A549 (cell line): ENCODE data around the gene EXOC4.

ENCODE experiments used
- CBX2 ChIP-seq: fragments of 200-600 bp; sonication (generic); IDR thresholded peaks from 2 replicates; pipeline ENCODE4 v1.6.1; 2016; ENCODE audit warnings: low read depth, mild to moderate bottlenecking, borderline replicate concordance
- CHD2 ChIP-seq: fragments of 150-350 bp; IDR thresholded peaks from 2 replicates; pipeline ENCODE4 v1.6.1; 2014; ENCODE audit warnings: low read length; ENCODE audit not compliant: partially characterized antibody
- CTCF ChIP-seq: fragments of >200 bp; sonication (Bioruptor Twin); formaldehyde crosslinking; IDR thresholded peaks from 3 replicates; pipeline ENCODE4 v1.5.1; 2016
- KDM1A ChIP-seq: fragments of 200-600 bp; sonication (generic); IDR thresholded peaks from 2 replicates; pipeline ENCODE4 v1.6.1; 2016; ENCODE audit warnings: low read depth, mild to moderate bottlenecking
- MAFK ChIP-seq: fragments of 450-650 bp; IDR thresholded peaks from 2 replicates; pipeline ENCODE4 v1.6.1; 2014; ENCODE audit not compliant: partially characterized antibody
- MAX ChIP-seq: IDR thresholded peaks from 2 replicates; pipeline ENCODE4 v1.6.1; 2012
- MAZ ChIP-seq: fragments of 150-350 bp; IDR thresholded peaks from 2 replicates; pipeline ENCODE4 v1.6.1; 2014; ENCODE audit warnings: antibody characterized with exemption, low read depth, low read length, borderline replicate concordance
- POLR2A ChIP-seq: IDR thresholded peaks from 2 replicates; pipeline ENCODE4 v1.6.1; 2012; ENCODE audit warnings: mild to moderate bottlenecking, low read length
- REST ChIP-seq: fragments of 200-600 bp; sonication (generic); IDR thresholded peaks from 2 replicates; pipeline ENCODE4 v1.6.1; 2016; ENCODE audit warnings: antibody characterized with exemption, mild to moderate bottlenecking, moderate library complexity

- TF ChIP-seq CHD2 (no peak), REST (no peak), CTCF (no peak), MAX (no peak), CBX2 (no peak), MAZ (no peak), POLR2A (no peak), KDM1A (no peak), MAFK (no peak)
Measured at GRCh38 chr7:133602291-133602690, 349.4 kb downstream of the EXOC4 start.
